ENCODE results near the gene NCF2.
A peak's percentile ranks its signal among the peaks of the same experiment; 100 is the strongest.

NCF2 gene

GRCh38 chr1:183611021-183611420, 20.8 kb upstream of the NCF2 start:
- Histone ChIP-seq H2AFZ (ENCODE audit: low read length, unreplicated experiment) (no peak overlapping the region), H3K27ac (ENCODE audit: low read depth, low read length) (no peak overlapping the region), H3K36me3 (ENCODE audit: insufficient read depth, low read length) (no peaks in the 10 kb centered on the region), H3K79me2 (ENCODE audit: control insufficient read depth, insufficient read depth, low read length, unreplicated experiment) (no peaks in the 10 kb centered on the region), H3K4me1 (ENCODE audit: control insufficient read depth, insufficient read depth, low read length, unreplicated experiment) (peaks cover 26% of the 10 kb centered on the region), H3K4me3 (ENCODE audit: low read depth, low read length) (no peak overlapping the region), H3K27me3 (ENCODE audit: insufficient read depth, low read length) (no peaks in the 10 kb centered on the region)

- H3K36me3 ChIP-seq (ENCODE audit: insufficient read depth, low read length): no peaks in the 10 kb centered on the region
- H3K27ac ChIP-seq (ENCODE audit: low read depth, low read length): peak overlapping the region; percentile 82
- no peaks in the 10 kb centered on the region for H3K79me2 ChIP-seq (ENCODE audit: control insufficient read depth, insufficient read depth, low read length, unreplicated experiment)
- H2AFZ ChIP-seq (ENCODE audit: low read length, unreplicated experiment): peak overlapping the region; percentile 83
- peak overlapping the region; percentile 1; the same call in 1 of the 2 replicates for H3K4me3 ChIP-seq (ENCODE audit: low read depth, low read length)
- H3K4me1 ChIP-seq (ENCODE audit: control insufficient read depth, insufficient read depth, low read length, unreplicated experiment): peaks cover 26% of the 10 kb centered on the region
- H3K27me3 ChIP-seq (ENCODE audit: insufficient read depth, low read length): no peaks in the 10 kb centered on the region
Measured at GRCh38 chr1:183609759-183610452, 19.6 kb upstream of the NCF2 start.

GRCh38 chr1:183609313-183609712, 19.1 kb upstream of the NCF2 start:
- H2AFZ ChIP-seq (ENCODE audit: low read length, unreplicated experiment): peak overlapping the region; percentile 83
- peak overlapping the region; percentile 82 for H3K27ac ChIP-seq (ENCODE audit: low read depth, low read length)
- no peaks in the 10 kb centered on the region for H3K27me3 ChIP-seq (ENCODE audit: insufficient read depth, low read length)
- no peaks in the 10 kb centered on the region for H3K36me3 ChIP-seq (ENCODE audit: insufficient read depth, low read length)
- H3K4me1 ChIP-seq (ENCODE audit: control insufficient read depth, insufficient read depth, low read length, unreplicated experiment): peaks cover 26% of the 10 kb centered on the region
- H3K4me3 ChIP-seq (ENCODE audit: low read depth, low read length): no peak overlapping the region
- no peaks in the 10 kb centered on the region for H3K79me2 ChIP-seq (ENCODE audit: control insufficient read depth, insufficient read depth, low read length, unreplicated experiment)

GRCh38 chr1:183607322-183607980, 17.2 kb upstream of the NCF2 start:
- Histone ChIP-seq H3K4me3 (ENCODE audit: low read depth, low read length) (no peak overlapping the region), H3K4me1 (ENCODE audit: control insufficient read depth, insufficient read depth, low read length, unreplicated experiment) (peaks cover 26% of the 10 kb centered on the region), H2AFZ (ENCODE audit: low read length, unreplicated experiment) (peak overlapping the region; percentile 53), H3K79me2 (ENCODE audit: control insufficient read depth, insufficient read depth, low read length, unreplicated experiment) (no peaks in the 10 kb centered on the region), H3K36me3 (ENCODE audit: insufficient read depth, low read length) (no peaks in the 10 kb centered on the region), H3K27me3 (ENCODE audit: insufficient read depth, low read length) (no peaks in the 10 kb centered on the region), H3K27ac (ENCODE audit: low read depth, low read length) (no peak overlapping the region; the same call in 1 of the 2 replicates)

GRCh38 chr1:183605904-183606303, 15.6 kb upstream of the NCF2 start:
- H3K36me3 ChIP-seq (ENCODE audit: insufficient read depth, low read length): no peaks in the 10 kb centered on the region
- peaks cover 26% of the 10 kb centered on the region for H3K4me1 ChIP-seq (ENCODE audit: control insufficient read depth, insufficient read depth, low read length, unreplicated experiment)
- H2AFZ ChIP-seq (ENCODE audit: low read length, unreplicated experiment): no peak overlapping the region
- no peaks in the 10 kb centered on the region for H3K27me3 ChIP-seq (ENCODE audit: insufficient read depth, low read length)
- H3K79me2 ChIP-seq (ENCODE audit: control insufficient read depth, insufficient read depth, low read length, unreplicated experiment): no peaks in the 10 kb centered on the region
- H3K27ac ChIP-seq (ENCODE audit: low read depth, low read length): no peak overlapping the region
- H3K4me3 ChIP-seq (ENCODE audit: low read depth, low read length): no peak overlapping the region

- H2AFZ ChIP-seq (ENCODE audit: low read length, unreplicated experiment): no peak overlapping the region
- peaks cover 23% of the 10 kb centered on the region for H3K4me1 ChIP-seq (ENCODE audit: control insufficient read depth, insufficient read depth, low read length, unreplicated experiment)
- no peak overlapping the region for H3K4me3 ChIP-seq (ENCODE audit: low read depth, low read length)
Measured at GRCh38 chr1:183604815-183605214, 14.6 kb upstream of the NCF2 start.

GRCh38 chr1:183604038-183604808, 14.0 kb upstream of the NCF2 start:
- no peak overlapping the region for H2AFZ ChIP-seq (ENCODE audit: low read length, unreplicated experiment)
- H3K27ac ChIP-seq (ENCODE audit: low read depth, low read length): no peak overlapping the region
- no peaks in the 10 kb centered on the region for H3K36me3 ChIP-seq (ENCODE audit: insufficient read depth, low read length)
- peaks cover 18% of the 10 kb centered on the region for H3K4me1 ChIP-seq (ENCODE audit: control insufficient read depth, insufficient read depth, low read length, unreplicated experiment)
- no peaks in the 10 kb centered on the region for H3K27me3 ChIP-seq (ENCODE audit: insufficient read depth, low read length)
- no peaks in the 10 kb centered on the region for H3K79me2 ChIP-seq (ENCODE audit: control insufficient read depth, insufficient read depth, low read length, unreplicated experiment)
- no peak overlapping the region for H3K4me3 ChIP-seq (ENCODE audit: low read depth, low read length)

More at GRCh38 chr1:183604815-183605214, 14.6 kb upstream of the NCF2 start:
- H3K27ac ChIP-seq (ENCODE audit: low read depth, low read length): no peak overlapping the region
- no peaks in the 10 kb centered on the region for H3K79me2 ChIP-seq (ENCODE audit: control insufficient read depth, insufficient read depth, low read length, unreplicated experiment)
- no peaks in the 10 kb centered on the region for H3K27me3 ChIP-seq (ENCODE audit: insufficient read depth, low read length)
- no peaks in the 10 kb centered on the region for H3K36me3 ChIP-seq (ENCODE audit: insufficient read depth, low read length)

- Histone ChIP-seq H3K4me1 (ENCODE audit: control insufficient read depth, insufficient read depth, low read length, unreplicated experiment) (peaks cover 5% of the 10 kb centered on the region), H3K27ac (ENCODE audit: low read depth, low read length) (no peak overlapping the region), H2AFZ (ENCODE audit: low read length, unreplicated experiment) (no peak overlapping the region), H3K27me3 (ENCODE audit: insufficient read depth, low read length) (no peaks in the 10 kb centered on the region), H3K36me3 (ENCODE audit: insufficient read depth, low read length) (no peaks in the 10 kb centered on the region), H3K79me2 (ENCODE audit: control insufficient read depth, insufficient read depth, low read length, unreplicated experiment) (no peaks in the 10 kb centered on the region), H3K4me3 (ENCODE audit: low read depth, low read length) (no peak overlapping the region)
Measured at GRCh38 chr1:183602510-183602909, 12.3 kb upstream of the NCF2 start.

GRCh38 chr1:183600634-183601033, 10.4 kb upstream of the NCF2 start:
- H3K4me3 ChIP-seq (ENCODE audit: low read depth, low read length): no peak overlapping the region
- H3K4me1 ChIP-seq (ENCODE audit: control insufficient read depth, insufficient read depth, low read length, unreplicated experiment): peaks cover 5% of the 10 kb centered on the region
- no peaks in the 10 kb centered on the region for H3K79me2 ChIP-seq (ENCODE audit: control insufficient read depth, insufficient read depth, low read length, unreplicated experiment)
- peak overlapping the region; percentile 41; the same call in 1 of the 2 replicates for H3K27ac ChIP-seq (ENCODE audit: low read depth, low read length)
- no peaks in the 10 kb centered on the region for H3K36me3 ChIP-seq (ENCODE audit: insufficient read depth, low read length)
- H3K27me3 ChIP-seq (ENCODE audit: insufficient read depth, low read length): no peaks in the 10 kb centered on the region
- H2AFZ ChIP-seq (ENCODE audit: low read length, unreplicated experiment): no peak overlapping the region

- Histone ChIP-seq H3K27ac (ENCODE audit: low read depth, low read length) (peak overlapping the region; percentile 41; the same call in 1 of the 2 replicates), H2AFZ (ENCODE audit: low read length, unreplicated experiment) (no peak overlapping the region), H3K27me3 (ENCODE audit: insufficient read depth, low read length) (no peaks in the 10 kb centered on the region), H3K4me3 (ENCODE audit: low read depth, low read length) (no peak overlapping the region), H3K4me1 (ENCODE audit: control insufficient read depth, insufficient read depth, low read length, unreplicated experiment) (peaks cover 5% of the 10 kb centered on the region), H3K36me3 (ENCODE audit: insufficient read depth, low read length) (no peaks in the 10 kb centered on the region), H3K79me2 (ENCODE audit: control insufficient read depth, insufficient read depth, low read length, unreplicated experiment) (no peaks in the 10 kb centered on the region)
Measured at GRCh38 chr1:183600136-183600535, 9.9 kb upstream of the NCF2 start.
